Measurements from ENCODE around the gene CXCL14. TPM values are rescaled to one million over a fixed set of nuclear protein-coding genes. Genes with fewer than 3 reads are reported as not detected.

CXCL14 gene
- total and polyA plus RNA-seq, 2 experiments from 2014 or later = 1.7 TPM; not detected in 1

GRCh38 chr5:135545099-135545498 is 33.7 kb downstream of the CXCL14 start:
- H3K4me2 ChIP-seq = peak overlapping the region; percentile 68
- no peaks in the 10 kb centered on the region for H3K36me3 Mint-ChIP-seq (ENCODE audit: low read depth)
- peak; percentile 49 for DNase-seq (ENCODE audit: low spot score)
- peaks cover 42% of the 10 kb centered on the region for H3K4me1 ChIP-seq (ENCODE audit: insufficient read depth)
- H3K4me1 Mint-ChIP-seq = peaks cover 29% of the 10 kb centered on the region
- peak; percentile 32 for ATAC-seq
- H3K9me2 ChIP-seq (ENCODE audit: insufficient read depth) = no peaks in the 10 kb centered on the region
- H3K27ac ChIP-seq (ENCODE audit: low read depth) = no peak overlapping the region
- no peaks in the 10 kb centered on the region for H3K9me3 Mint-ChIP-seq
- H3K27me3 Mint-ChIP-seq (ENCODE audit: insufficient read depth, low read depth, poor library complexity) = peaks cover 99% of the 10 kb centered on the region
- TF ChIP-seq CREB1 (CRISPR knock-in tag; IDR thresholded peaks at IDR 0.05; ENCODE audit: low read depth) (no peak), JUNB (IDR thresholded peaks at IDR 0.05; ENCODE audit: unreplicated experiment) (no peak), EZH2phosphoT487 (IDR thresholded peaks at IDR 0.05; ENCODE audit: unreplicated experiment) (peak; percentile 57), EZH2 (IDR thresholded peaks at IDR 0.05; ENCODE audit: low read depth, unreplicated experiment) (peak; percentile 68), STAT1 (IDR thresholded peaks at IDR 0.05; ENCODE audit: unreplicated experiment) (no peak)
- TF ChIP-seq, protein P1, sequence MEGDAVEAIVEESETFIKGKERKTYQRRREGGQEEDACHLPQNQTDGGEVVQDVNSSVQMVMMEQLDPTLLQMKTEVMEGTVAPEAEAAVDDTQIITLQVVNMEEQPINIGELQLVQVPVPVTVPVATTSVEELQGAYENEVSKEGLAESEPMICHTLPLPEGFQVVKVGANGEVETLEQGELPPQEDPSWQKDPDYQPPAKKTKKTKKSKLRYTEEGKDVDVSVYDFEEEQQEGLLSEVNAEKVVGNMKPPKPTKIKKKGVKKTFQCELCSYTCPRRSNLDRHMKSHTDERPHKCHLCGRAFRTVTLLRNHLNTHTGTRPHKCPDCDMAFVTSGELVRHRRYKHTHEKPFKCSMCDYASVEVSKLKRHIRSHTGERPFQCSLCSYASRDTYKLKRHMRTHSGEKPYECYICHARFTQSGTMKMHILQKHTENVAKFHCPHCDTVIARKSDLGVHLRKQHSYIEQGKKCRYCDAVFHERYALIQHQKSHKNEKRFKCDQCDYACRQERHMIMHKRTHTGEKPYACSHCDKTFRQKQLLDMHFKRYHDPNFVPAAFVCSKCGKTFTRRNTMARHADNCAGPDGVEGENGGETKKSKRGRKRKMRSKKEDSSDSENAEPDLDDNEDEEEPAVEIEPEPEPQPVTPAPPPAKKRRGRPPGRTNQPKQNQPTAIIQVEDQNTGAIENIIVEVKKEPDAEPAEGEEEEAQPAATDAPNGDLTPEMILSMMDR (conservative IDR thresholded peaks at IDR 0.05; ENCODE audit: low read depth in 2 of 2) = no peak
- H3K4me3 ChIP-seq = peak overlapping the region; percentile 50; the same call in 1 of the 2 replicates
- H3K27ac Mint-ChIP-seq = no peak overlapping the region
- H3K79me2 ChIP-seq (replicated peaks; ENCODE audit: insufficient read depth) = no peaks in the 10 kb centered on the region
- H3K27me3 ChIP-seq (ENCODE audit: insufficient read depth) = peaks cover 100% of the 10 kb centered on the region
- no peaks in the 10 kb centered on the region for H3K36me3 ChIP-seq (ENCODE audit: insufficient read depth)
- H3F3A ChIP-seq (replicated peaks; ENCODE audit: low read depth) = peaks cover 4% of the 10 kb centered on the region; the same call in 1 of the 2 replicates
- peak overlapping the region; percentile 65 for H3K4me3 Mint-ChIP-seq
- peaks cover 36% of the 10 kb centered on the region for H4K20me1 ChIP-seq (replicated peaks; ENCODE audit: insufficient read depth)
- H2AFZ ChIP-seq = no peak overlapping the region

DNA sequence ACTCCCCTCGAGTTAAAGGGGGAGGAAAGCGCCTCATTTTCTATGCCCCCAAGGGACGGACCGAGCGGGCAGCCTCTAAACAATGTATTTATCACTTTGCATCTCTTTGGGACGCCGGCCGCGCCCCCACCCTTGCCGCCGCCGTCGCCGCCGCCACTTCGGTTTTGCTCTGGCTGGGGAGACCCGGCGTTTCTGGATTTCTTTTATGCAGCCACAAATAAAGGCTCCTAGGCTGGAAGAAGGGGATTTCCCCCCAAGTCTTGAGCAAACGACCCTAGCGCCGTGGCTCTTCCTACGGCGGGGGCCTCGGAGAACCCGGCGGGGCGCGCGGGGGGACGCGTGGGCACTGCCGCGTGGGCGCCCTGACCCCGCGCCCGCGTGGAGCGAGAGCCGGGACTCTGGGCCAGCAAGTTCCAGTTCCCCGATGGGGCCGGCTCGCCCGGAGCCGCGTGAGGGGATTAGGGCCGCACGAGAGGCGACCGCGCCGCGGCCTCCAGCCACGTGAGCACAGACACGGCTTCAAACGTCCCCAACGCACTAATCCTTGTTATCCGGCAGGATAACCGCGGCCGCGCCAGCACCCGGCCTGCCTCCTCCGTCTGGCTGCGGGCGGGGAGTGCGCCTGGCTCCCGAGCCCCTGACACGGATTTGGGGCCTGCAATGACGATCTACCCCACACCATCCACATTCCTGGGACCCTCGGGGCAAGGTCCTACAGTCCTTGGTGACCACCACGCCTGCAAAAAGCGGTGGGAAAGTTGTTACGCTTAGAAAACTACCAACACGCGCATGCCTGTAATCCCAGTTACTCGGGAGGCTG is 35.1 kb downstream of the CXCL14 start:
- Histone ChIP-seq H3K27ac (ENCODE audit: low read depth) (no peak overlapping the region), H3K9me2 (ENCODE audit: insufficient read depth) (no peaks in the 10 kb centered on the region), H3K79me2 (replicated peaks; ENCODE audit: insufficient read depth) (no peaks in the 10 kb centered on the region), H3K4me2 (peak overlapping the region; percentile 68), H3K4me3 (peak overlapping the region; percentile 50), H3K4me1 (ENCODE audit: insufficient read depth) (peaks cover 42% of the 10 kb centered on the region), H3K36me3 (ENCODE audit: insufficient read depth) (no peaks in the 10 kb centered on the region), H3F3A (replicated peaks; ENCODE audit: low read depth) (peaks cover 4% of the 10 kb centered on the region; the same call in 1 of the 2 replicates), H2AFZ (peak overlapping the region; percentile 43; the same call in 1 of the 2 replicates), H4K20me1 (replicated peaks; ENCODE audit: insufficient read depth) (peaks cover 43% of the 10 kb centered on the region), H3K27me3 (ENCODE audit: insufficient read depth) (peaks cover 100% of the 10 kb centered on the region)
- no peak overlapping the region for H3K27ac Mint-ChIP-seq
- peaks cover 99% of the 10 kb centered on the region for H3K27me3 Mint-ChIP-seq (ENCODE audit: insufficient read depth, low read depth, poor library complexity)
- DNase-seq (ENCODE audit: low spot score) = peak; percentile 64
- peak; percentile 70 for ATAC-seq
- no peaks in the 10 kb centered on the region for H3K36me3 Mint-ChIP-seq (ENCODE audit: low read depth)
- peak overlapping the region; percentile 65 for H3K4me3 Mint-ChIP-seq
- H3K4me1 Mint-ChIP-seq = peaks cover 29% of the 10 kb centered on the region
- H3K9me3 Mint-ChIP-seq = 0 out of 3 replicates have a peak, but pooled peaks cover 2% of the 10 kb centered on the region
- TF ChIP-seq STAT1 (IDR thresholded peaks at IDR 0.05; ENCODE audit: unreplicated experiment) (no peak), EZH2 (IDR thresholded peaks at IDR 0.05; ENCODE audit: low read depth, unreplicated experiment) (peak; percentile 13), ETS1 (IDR thresholded peaks at IDR 0.05) (no peak), REST (IDR thresholded peaks at IDR 0.05; ENCODE audit: unreplicated experiment) (no peak), NANOG (IDR thresholded peaks at IDR 0.05; ENCODE audit: borderline replicate concordance) (no peak), EZH2phosphoT487 (IDR thresholded peaks at IDR 0.05; ENCODE audit: unreplicated experiment) (peak; percentile 40), ZNF114 (CRISPR knock-in tag; IDR thresholded peaks at IDR 0.05) (no peak), ZNF331 (CRISPR knock-in tag; IDR thresholded peaks at IDR 0.05; ENCODE audit: low read depth) (no peak), JUNB (IDR thresholded peaks at IDR 0.05; ENCODE audit: unreplicated experiment) (no peak), POLR2AphosphoS5 (IDR thresholded peaks at IDR 0.05; ENCODE audit: low read depth) (no peak), CREB1 (CRISPR knock-in tag; IDR thresholded peaks at IDR 0.05; ENCODE audit: low read depth) (no peak)
- TF ChIP-seq, protein P1 (conservative IDR thresholded peaks at IDR 0.05; ENCODE audit: low read depth in 2 of 2) = no peak
